ENCODE measurements around the gene PILRB. TPM values are rescaled to one million over a fixed set of nuclear protein-coding genes. Genes with fewer than 3 reads are reported as not detected.
A peak's percentile ranks its signal among the peaks of the same experiment; 100 is the strongest.

PILRB gene
- polyA plus RNA-seq, 3 donors from 2014 or later, result 12.2 to 42.1 (median 12.2) TPM

GRCh38 chr7:100390286-100391009, 32.5 kb downstream of the PILRB start:
- DNase-seq, result no peak
- Mint-ChIP-seq H3K27ac (no peak overlapping the region), H3K4me3 (no peak overlapping the region)

GRCh38 chr7:100393233-100393905, 35.5 kb downstream of the PILRB start:
- Mint-ChIP-seq H3K9me3 (no peaks in the 10 kb centered on the region), H3K27me3 (ENCODE audit: low read depth in 3 of 3) (peaks cover 1 to 7% (median 5%) of the 10 kb centered on the region in 3 donors), H3K36me3 (peaks cover 0 to 6% (median 5%) of the 10 kb centered on the region in 3 donors), H3K4me3 (no peak overlapping the region), H3K27ac (no peak overlapping the region), H3K4me1 (peaks cover 26 to 32% of the 10 kb centered on the region in 2 donors)
- DNase-seq, result no peak

More at GRCh38 chr7:100390286-100391009, 32.5 kb downstream of the PILRB start:
- H3K4me1 Mint-ChIP-seq, result peaks cover 1 to 4% of the 10 kb centered on the region in 2 donors
- peaks cover 0 to 6% (median 5%) of the 10 kb centered on the region in 3 donors for H3K36me3 Mint-ChIP-seq
- H3K27me3 Mint-ChIP-seq (ENCODE audit: low read depth in 3 of 3), result peaks cover 0 to 7% (median 4%) of the 10 kb centered on the region in 3 donors
- no peaks in the 10 kb centered on the region for H3K9me3 Mint-ChIP-seq

- H3K9me3 Mint-ChIP-seq, result no peaks in the 10 kb centered on the region
- no peak overlapping the region for H3K4me3 Mint-ChIP-seq
- H3K36me3 Mint-ChIP-seq, result peaks cover 0 to 6% (median 4%) of the 10 kb centered on the region in 3 donors
- no peak for DNase-seq
- H3K4me1 Mint-ChIP-seq, result peaks cover 33 to 36% of the 10 kb centered on the region in 2 donors
- peak overlapping the region in 2 of 6 donors; percentile 0 to 38 for H3K27ac Mint-ChIP-seq
- H3K27me3 Mint-ChIP-seq (ENCODE audit: low read depth in 3 of 3), result peaks cover 1 to 7% (median 5%) of the 10 kb centered on the region in 3 donors
Observed at GRCh38 chr7:100394077-100394476, 36.2 kb downstream of the PILRB start.

GRCh38 chr7:100396421-100396982, 38.6 kb downstream of the PILRB start:
- H3K27ac Mint-ChIP-seq, result peak overlapping the region; percentile 83 to 97 (median 96)
- peak overlapping the region; percentile 77 to 86 (median 83) for H3K4me3 Mint-ChIP-seq
- H3K27me3 Mint-ChIP-seq (ENCODE audit: low read depth in 3 of 3), result peaks cover 0 to 1% (median 1%) of the 10 kb centered on the region in 3 donors
- peak; percentile 73 to 75 (median 75) for DNase-seq
- H3K9me3 Mint-ChIP-seq, result no peaks in the 10 kb centered on the region
- H3K4me1 Mint-ChIP-seq, result peaks cover 34 to 36% of the 10 kb centered on the region in 2 donors
- H3K36me3 Mint-ChIP-seq, result peaks cover 3 to 6% (median 5%) of the 10 kb centered on the region in 3 donors

- Mint-ChIP-seq H3K4me3 (peak overlapping the region; percentile 77 to 86 (median 83)), H3K9me3 (no peaks in the 10 kb centered on the region), H3K27me3 (ENCODE audit: low read depth in 3 of 3) (peaks cover 0 to 1% (median 1%) of the 10 kb centered on the region in 3 donors), H3K36me3 (peaks cover 5 to 10% (median 6%) of the 10 kb centered on the region in 3 donors), H3K4me1 (peaks cover 34 to 36% of the 10 kb centered on the region in 2 donors), H3K27ac (peak overlapping the region; percentile 83 to 97 (median 96))
- DNase-seq, result no peak
Observed at GRCh38 chr7:100397315-100398081, 39.6 kb downstream of the PILRB start.

- H3K27me3 Mint-ChIP-seq (ENCODE audit: low read depth in 3 of 3), result peaks cover 0 to 1% (median 1%) of the 10 kb centered on the region in 3 donors
- no peaks in the 10 kb centered on the region for H3K9me3 Mint-ChIP-seq
- H3K27ac Mint-ChIP-seq, result peak overlapping the region; percentile 54 to 85 (median 68)
- H3K4me3 Mint-ChIP-seq, result peak overlapping the region in 4 of 5 donors; percentile 36 to 66 (median 46)
- DNase-seq, result no peak
- H3K4me1 Mint-ChIP-seq, result peaks cover 34 to 36% of the 10 kb centered on the region in 2 donors
- H3K36me3 Mint-ChIP-seq, result peaks cover 5 to 10% (median 6%) of the 10 kb centered on the region in 3 donors
Observed at GRCh38 chr7:100398239-100398638, 40.3 kb downstream of the PILRB start.

GRCh38 chr7:100400041-100400440, 42.1 kb downstream of the PILRB start:
- peaks cover 0 to 1% (median 1%) of the 10 kb centered on the region in 3 donors for H3K27me3 Mint-ChIP-seq (ENCODE audit: low read depth in 3 of 3)
- H3K27ac Mint-ChIP-seq, result peak overlapping the region in 2 of 6 donors; percentile 50 to 70
- peaks cover 34 to 36% of the 10 kb centered on the region in 2 donors for H3K4me1 Mint-ChIP-seq
- H3K4me3 Mint-ChIP-seq, result no peak overlapping the region
- H3K36me3 Mint-ChIP-seq, result peaks cover 5 to 13% (median 6%) of the 10 kb centered on the region in 3 donors
- no peak for DNase-seq
- H3K9me3 Mint-ChIP-seq, result no peaks in the 10 kb centered on the region

GRCh38 chr7:100400656-100401055, 42.7 kb downstream of the PILRB start:
- Mint-ChIP-seq H3K4me3 (no peak overlapping the region), H3K4me1 (peaks cover 30 to 31% of the 10 kb centered on the region in 2 donors), H3K27me3 (ENCODE audit: low read depth in 3 of 3) (peaks cover 0 to 1% (median 1%) of the 10 kb centered on the region in 3 donors), H3K27ac (peak overlapping the region in 2 of 6 donors; percentile 50 to 70), H3K9me3 (no peaks in the 10 kb centered on the region), H3K36me3 (peaks cover 5 to 13% (median 6%) of the 10 kb centered on the region in 3 donors)
- DNase-seq, result no peak

GRCh38 chr7:100401811-100402210, 43.9 kb downstream of the PILRB start:
- H3K27me3 Mint-ChIP-seq (ENCODE audit: low read depth in 3 of 3), result peaks cover 0 to 1% (median under 1%) of the 10 kb centered on the region in 3 donors

GRCh38 chr7:100402241-100402640, 44.3 kb downstream of the PILRB start:
- Mint-ChIP-seq H3K4me3 (no peak overlapping the region), H3K27ac (peak overlapping the region in 1 of 6 donors; percentile 34), H3K4me1 (peaks cover 18 to 21% of the 10 kb centered on the region in 2 donors), H3K9me3 (no peaks in the 10 kb centered on the region), H3K27me3 (ENCODE audit: low read depth in 3 of 3) (peaks cover 0 to 1% (median 0%) of the 10 kb centered on the region in 3 donors), H3K36me3 (peaks cover 5 to 13% (median 6%) of the 10 kb centered on the region in 3 donors)
- no peak for DNase-seq

More at GRCh38 chr7:100401811-100402210, 43.9 kb downstream of the PILRB start:
- Mint-ChIP-seq H3K9me3 (no peaks in the 10 kb centered on the region), H3K36me3 (peaks cover 5 to 13% (median 6%) of the 10 kb centered on the region in 3 donors), H3K4me1 (peaks cover 21 to 22% of the 10 kb centered on the region in 2 donors), H3K27ac (peak overlapping the region in 2 of 6 donors; percentile 36 to 41), H3K4me3 (no peak overlapping the region)
- no peak for DNase-seq

- H3K4me1 Mint-ChIP-seq, result peaks cover 2 to 13% of the 10 kb centered on the region in 2 donors
- no peaks in the 10 kb centered on the region for H3K27me3 Mint-ChIP-seq (ENCODE audit: low read depth in 3 of 3)
- H3K4me3 Mint-ChIP-seq, result no peak overlapping the region
- H3K27ac Mint-ChIP-seq, result no peak overlapping the region
- no peak for DNase-seq
- H3K9me3 Mint-ChIP-seq, result no peaks in the 10 kb centered on the region
- H3K36me3 Mint-ChIP-seq, result peaks cover 0 to 9% (median 0%) of the 10 kb centered on the region in 3 donors
Observed at GRCh38 chr7:100406767-100407166, 48.9 kb downstream of the PILRB start.

- peak; percentile 65 to 74 (median 69) for DNase-seq
- H3K27me3 Mint-ChIP-seq (ENCODE audit: low read depth in 3 of 3), result no peaks in the 10 kb centered on the region
- H3K27ac Mint-ChIP-seq, result peak overlapping the region in 1 of 6 donors; percentile 54
- no peak overlapping the region for H3K4me3 Mint-ChIP-seq
- peaks cover 0 to 6% (median 0%) of the 10 kb centered on the region in 3 donors for H3K36me3 Mint-ChIP-seq
- H3K9me3 Mint-ChIP-seq, result no peaks in the 10 kb centered on the region
- H3K4me1 Mint-ChIP-seq, result peaks cover 2 to 13% of the 10 kb centered on the region in 2 donors
Observed at GRCh38 chr7:100407285-100408180, 49.6 kb downstream of the PILRB start.
